ENCODE results near the gene LBHD1.
A peak's percentile ranks its signal among the peaks of the same experiment; 100 is the strongest.

Gene LBHD1

GRCh38 chr11:62671608-62672389 is at the start of gene LBHD1, which contains the start of gene UQCC3:
LBHD1 (minus strand) TSS chr11:62672267; CDS start chr11:62670031, 2,236 bp downstream.
UQCC3 (plus strand) TSS chr11:62671673; CDS start chr11:62671746, 73 bp downstream.
- Mint-ChIP-seq H3K27me3 (no peaks in the 10 kb centered on the region), H3K4me3 (peak within 1 kb of the TSS; percentile 100), H3K36me3 (peaks cover 5% of the 10 kb centered on the region), H3K4me1 (ENCODE audit: low read depth) (peaks cover 55% of the 10 kb centered on the region), H3K27ac (peak within 1 kb of the TSS; percentile 98), H3K9me3 (ENCODE audit: low read depth) (no peaks in the 10 kb centered on the region)

DNA sequence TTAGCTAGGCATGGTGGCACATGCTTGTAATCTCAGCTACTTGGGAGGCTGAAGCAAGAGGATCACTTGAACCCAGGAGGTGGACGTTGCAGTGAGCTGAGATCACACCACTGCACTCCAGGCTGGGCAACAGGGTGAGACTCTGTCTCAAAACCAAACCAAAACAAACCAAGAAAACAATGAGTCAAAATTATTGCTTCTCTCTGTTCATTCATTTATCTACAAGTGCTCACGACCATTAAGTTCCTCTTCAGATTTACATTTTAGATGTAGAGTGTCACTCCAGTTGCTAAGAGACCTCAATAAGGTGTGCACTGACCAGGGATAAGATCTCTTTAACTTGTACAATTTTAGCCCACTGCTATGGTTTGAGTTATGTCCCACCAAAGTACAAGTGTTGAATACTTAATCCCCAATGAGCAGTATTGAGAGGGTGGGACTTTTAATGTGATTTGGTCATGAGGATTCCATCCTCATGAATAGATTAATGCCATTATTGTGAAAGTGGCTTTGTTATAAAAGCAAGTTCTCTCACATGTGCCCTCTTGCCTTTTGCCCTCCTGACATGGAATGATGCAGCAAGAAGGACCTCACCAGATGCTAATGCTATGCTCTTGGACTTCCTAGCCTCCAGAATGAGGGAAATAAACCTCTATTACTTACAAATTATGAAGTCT is 47.4 kb upstream of the LBHD1 start:
- peaks cover 58% of the 10 kb centered on the region for H3K4me1 Mint-ChIP-seq (ENCODE audit: low read depth)
- no peaks in the 10 kb centered on the region for H3K9me3 Mint-ChIP-seq (ENCODE audit: low read depth)
- H3K27ac Mint-ChIP-seq: peak overlapping the region; percentile 78
- H3K36me3 Mint-ChIP-seq: peaks cover 24% of the 10 kb centered on the region
- no peaks in the 10 kb centered on the region for H3K27me3 Mint-ChIP-seq
- H3K4me3 Mint-ChIP-seq: no peak overlapping the region

- Mint-ChIP-seq H3K4me1 (ENCODE audit: low read depth) (peaks cover 55% of the 10 kb centered on the region), H3K27me3 (no peaks in the 10 kb centered on the region), H3K27ac (peak overlapping the region; percentile 64), H3K36me3 (peaks cover 22% of the 10 kb centered on the region), H3K4me3 (no peak overlapping the region), H3K9me3 (ENCODE audit: low read depth) (no peaks in the 10 kb centered on the region)
Observed at GRCh38 chr11:62716816-62717215, 44.7 kb upstream of the LBHD1 start.

- Mint-ChIP-seq H3K27me3 (no peaks in the 10 kb centered on the region), H3K27ac (peak overlapping the region; percentile 75), H3K9me3 (ENCODE audit: low read depth) (no peaks in the 10 kb centered on the region), H3K4me1 (ENCODE audit: low read depth) (peaks cover 51% of the 10 kb centered on the region), H3K4me3 (no peak overlapping the region), H3K36me3 (peaks cover 22% of the 10 kb centered on the region)
Observed at GRCh38 chr11:62716206-62716605, 44.1 kb upstream of the LBHD1 start.

DNA sequence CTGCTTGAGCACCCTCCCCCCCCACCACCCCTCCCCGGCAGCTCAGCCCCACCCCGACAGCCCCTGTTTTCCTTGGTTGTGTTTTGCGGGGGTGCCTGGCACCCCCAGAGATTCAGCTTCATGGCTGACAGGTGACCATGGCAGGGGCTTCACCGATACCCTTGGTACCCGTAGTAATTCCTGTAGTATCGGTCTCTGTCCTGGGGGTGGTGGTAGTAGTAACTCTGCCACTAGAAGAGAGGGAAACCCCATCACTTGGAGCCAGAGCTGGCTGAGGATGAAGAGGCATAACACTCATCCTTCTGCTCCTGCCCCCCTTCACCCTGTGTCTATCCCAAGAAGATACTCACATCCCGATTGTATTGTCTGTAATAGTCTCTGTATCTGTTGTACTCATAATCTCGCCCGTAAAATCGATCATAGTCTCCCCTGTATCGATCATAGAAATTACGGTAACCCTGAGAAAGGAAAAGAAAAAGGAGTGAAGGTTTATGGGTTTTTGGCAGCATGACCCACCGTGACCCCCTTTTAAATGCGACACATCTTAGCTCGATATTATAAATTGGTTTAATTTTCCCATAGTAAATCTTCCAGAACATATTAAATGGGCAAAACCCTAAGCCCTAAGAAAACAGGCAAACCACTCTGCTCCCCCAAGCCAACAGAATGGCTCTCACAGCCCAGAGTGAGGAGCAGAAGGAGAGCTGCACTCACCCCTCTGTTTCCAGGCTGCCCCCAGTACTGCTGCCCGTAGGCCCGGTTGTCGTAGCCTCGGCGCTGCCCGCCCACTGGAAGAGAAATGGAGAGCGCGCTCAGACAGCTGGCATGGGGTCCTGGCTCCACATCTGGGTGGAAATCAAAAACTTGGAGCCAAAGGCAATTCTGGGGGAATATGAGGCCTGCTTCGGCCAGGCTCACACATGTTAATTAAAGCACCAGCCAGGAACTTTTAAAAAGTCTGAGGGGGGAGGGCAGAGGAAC is 43.4 kb upstream of the LBHD1 start:
- no peaks in the 10 kb centered on the region for H3K9me3 Mint-ChIP-seq (ENCODE audit: low read depth)
- no peaks in the 10 kb centered on the region for H3K27me3 Mint-ChIP-seq
- H3K27ac Mint-ChIP-seq: peak overlapping the region; percentile 75
- H3K36me3 Mint-ChIP-seq: peaks cover 25% of the 10 kb centered on the region
- no peak overlapping the region for H3K4me3 Mint-ChIP-seq
- H3K4me1 Mint-ChIP-seq (ENCODE audit: low read depth): peaks cover 49% of the 10 kb centered on the region

DNA sequence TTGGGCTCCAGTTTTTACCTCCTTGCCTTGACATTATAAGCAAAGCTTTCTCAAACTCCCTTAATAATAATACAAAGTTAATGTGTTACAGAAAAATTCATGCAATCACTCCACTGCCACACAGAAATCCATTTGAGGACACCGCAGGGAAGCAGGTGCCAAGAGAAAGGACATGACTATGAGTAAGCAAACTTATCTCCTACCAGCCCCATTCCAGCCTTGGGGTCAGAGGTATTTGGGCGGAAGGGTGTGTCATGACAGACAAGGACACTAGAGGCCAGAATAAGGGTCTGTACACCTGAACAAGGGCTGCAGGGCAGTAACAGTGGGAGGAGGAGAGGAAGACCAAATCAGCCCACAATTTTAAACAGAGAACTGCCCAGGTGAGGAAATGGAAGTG is 41.3 kb upstream of the LBHD1 start:
- no peak overlapping the region for H3K4me3 Mint-ChIP-seq
- peak overlapping the region; percentile 88 for H3K27ac Mint-ChIP-seq
- peaks cover 21% of the 10 kb centered on the region for H3K36me3 Mint-ChIP-seq
- no peaks in the 10 kb centered on the region for H3K27me3 Mint-ChIP-seq
- peaks cover 55% of the 10 kb centered on the region for H3K4me1 Mint-ChIP-seq (ENCODE audit: low read depth)
- no peaks in the 10 kb centered on the region for H3K9me3 Mint-ChIP-seq (ENCODE audit: low read depth)

GRCh38 chr11:62712861-62713260 is 40.8 kb upstream of the LBHD1 start:
- Mint-ChIP-seq H3K27ac (peak overlapping the region; percentile 88), H3K36me3 (peaks cover 17% of the 10 kb centered on the region), H3K4me3 (no peak overlapping the region), H3K9me3 (ENCODE audit: low read depth) (no peaks in the 10 kb centered on the region), H3K4me1 (ENCODE audit: low read depth) (peaks cover 56% of the 10 kb centered on the region), H3K27me3 (no peaks in the 10 kb centered on the region)

GRCh38 chr11:62712276-62712812 is 40.3 kb upstream of the LBHD1 start:
- peak overlapping the region; percentile 88 for H3K27ac Mint-ChIP-seq
- H3K4me1 Mint-ChIP-seq (ENCODE audit: low read depth): peaks cover 56% of the 10 kb centered on the region
- H3K9me3 Mint-ChIP-seq (ENCODE audit: low read depth): no peaks in the 10 kb centered on the region
- H3K36me3 Mint-ChIP-seq: peaks cover 17% of the 10 kb centered on the region
- H3K27me3 Mint-ChIP-seq: no peaks in the 10 kb centered on the region
- H3K4me3 Mint-ChIP-seq: peak overlapping the region; percentile 42

DNA sequence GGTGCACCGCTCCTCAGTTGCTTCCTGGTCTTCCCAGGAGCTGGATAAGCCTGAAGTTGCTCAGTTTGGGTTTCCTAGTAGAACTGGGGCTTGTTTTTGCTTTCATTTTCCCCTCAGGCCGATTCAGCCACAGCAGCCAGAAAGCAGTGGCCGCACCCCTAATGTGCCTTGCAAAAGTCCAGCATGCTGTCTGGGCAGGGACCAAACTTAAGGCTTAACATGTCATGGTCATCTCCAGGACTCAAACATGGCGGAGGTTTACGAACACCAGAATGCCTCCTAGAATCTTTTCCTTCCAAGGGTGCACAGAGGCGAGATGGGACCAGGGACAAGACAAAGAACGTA is 37.9 kb upstream of the LBHD1 start:
- H3K4me3 Mint-ChIP-seq: peak overlapping the region; percentile 91
- peaks cover 12% of the 10 kb centered on the region for H3K36me3 Mint-ChIP-seq
- H3K4me1 Mint-ChIP-seq (ENCODE audit: low read depth): peaks cover 65% of the 10 kb centered on the region
- peak overlapping the region; percentile 97 for H3K27ac Mint-ChIP-seq
- H3K9me3 Mint-ChIP-seq (ENCODE audit: low read depth): no peaks in the 10 kb centered on the region
- no peaks in the 10 kb centered on the region for H3K27me3 Mint-ChIP-seq

DNA sequence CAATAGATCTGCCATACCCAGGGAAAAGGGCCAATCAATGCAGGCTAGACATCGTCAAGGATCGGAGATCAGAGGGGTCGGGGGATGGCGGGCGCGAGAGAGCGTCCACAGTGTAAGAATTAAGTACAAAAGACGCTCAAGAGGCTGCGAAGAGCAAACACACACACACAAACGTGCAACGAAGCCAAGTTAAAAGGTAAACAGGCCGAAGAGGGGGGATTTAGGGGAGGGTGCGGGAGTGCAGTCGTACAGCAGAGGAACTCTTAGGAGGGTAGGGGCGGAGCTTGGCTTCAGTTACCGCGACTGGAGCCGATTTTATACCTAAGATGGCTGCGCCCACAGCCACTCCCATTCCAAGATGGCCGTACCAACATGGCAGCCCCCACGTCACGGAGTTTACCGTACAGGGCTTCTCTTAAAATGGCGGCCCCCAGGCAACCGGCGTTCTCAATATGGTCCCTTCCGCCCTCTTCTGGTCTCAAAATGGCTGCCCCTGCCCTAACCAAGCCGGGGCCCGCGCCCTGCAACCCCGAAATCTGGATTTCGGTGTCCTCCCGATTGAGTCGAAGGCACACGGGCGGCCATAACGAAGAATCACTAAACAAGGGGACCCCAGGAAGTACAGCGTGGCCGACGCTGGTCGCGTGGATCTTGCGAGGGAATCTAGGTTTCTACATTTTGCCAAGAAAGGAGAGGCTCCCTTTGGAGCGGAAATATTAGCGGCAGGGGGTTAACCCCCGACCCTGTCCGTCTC is 37.4 kb upstream of the LBHD1 start:
- H3K27me3 Mint-ChIP-seq: no peaks in the 10 kb centered on the region
- H3K4me3 Mint-ChIP-seq: peak overlapping the region; percentile 91
- H3K4me1 Mint-ChIP-seq (ENCODE audit: low read depth): peaks cover 63% of the 10 kb centered on the region

GRCh38 chr11:62708793-62709192 is 36.7 kb upstream of the LBHD1 start:
- Mint-ChIP-seq H3K27me3 (no peaks in the 10 kb centered on the region), H3K4me1 (ENCODE audit: low read depth) (peaks cover 58% of the 10 kb centered on the region), H3K4me3 (peak overlapping the region; percentile 91), H3K36me3 (peaks cover 9% of the 10 kb centered on the region), H3K27ac (peak overlapping the region; percentile 97), H3K9me3 (ENCODE audit: low read depth) (no peaks in the 10 kb centered on the region)

More for the DNA sequence above, 37.4 kb upstream of the LBHD1 start:
- Mint-ChIP-seq H3K9me3 (ENCODE audit: low read depth) (no peaks in the 10 kb centered on the region), H3K36me3 (peaks cover 11% of the 10 kb centered on the region), H3K27ac (peak overlapping the region; percentile 97)

- H3K4me3 Mint-ChIP-seq: peak overlapping the region; percentile 91
- no peaks in the 10 kb centered on the region for H3K27me3 Mint-ChIP-seq
- peak overlapping the region; percentile 97 for H3K27ac Mint-ChIP-seq
- no peaks in the 10 kb centered on the region for H3K9me3 Mint-ChIP-seq (ENCODE audit: low read depth)
- H3K4me1 Mint-ChIP-seq (ENCODE audit: low read depth): peaks cover 55% of the 10 kb centered on the region
- peaks cover 9% of the 10 kb centered on the region for H3K36me3 Mint-ChIP-seq
Observed at GRCh38 chr11:62708392-62708791, 36.3 kb upstream of the LBHD1 start.

DNA sequence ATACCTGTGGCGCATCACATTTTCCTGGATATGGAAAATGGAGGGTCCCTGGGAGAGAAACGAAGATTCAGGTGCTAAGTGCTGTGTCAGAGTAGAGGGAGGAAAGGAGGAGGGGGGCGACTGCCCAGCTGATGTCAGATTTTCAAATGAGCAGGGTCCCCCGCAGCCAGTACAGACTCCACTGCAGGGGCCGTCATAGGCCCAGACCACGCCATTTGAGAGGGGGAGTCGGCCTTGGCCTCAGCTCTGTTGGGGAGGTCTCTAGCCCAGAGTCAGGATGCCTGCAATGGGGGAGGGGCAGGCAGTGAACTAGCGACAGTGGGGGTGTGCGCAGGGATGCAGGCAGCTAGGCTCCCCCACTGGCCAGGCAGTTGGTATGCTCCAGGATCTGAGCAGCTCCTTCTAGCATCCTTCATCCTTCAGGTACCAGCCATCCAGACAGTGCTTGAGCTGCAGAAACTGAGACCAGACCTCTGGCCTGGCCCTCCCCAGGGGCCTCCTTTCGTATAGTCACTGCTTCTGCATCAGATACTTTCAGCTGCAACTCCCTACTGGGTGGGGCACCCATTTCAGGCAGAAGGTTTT is 35.3 kb upstream of the LBHD1 start, which contains the start of the genes BSCL2 and GNG3:
Gene BSCL2, minus strand, starts transcription at position 148 of the 585 bp plus-strand sequence. CDS start 229 bp downstream, outside the sequence.
Gene GNG3, plus strand, starts transcription at position 400 of the 585 bp plus-strand sequence. CDS start 620 bp downstream, outside the sequence.
- Mint-ChIP-seq H3K27me3 (no peaks in the 10 kb centered on the region), H3K4me3 (peak within 1 kb of the TSS; percentile 91), H3K4me1 (ENCODE audit: low read depth) (peaks cover 45% of the 10 kb centered on the region), H3K9me3 (ENCODE audit: low read depth) (no peaks in the 10 kb centered on the region), H3K36me3 (peaks cover 9% of the 10 kb centered on the region), H3K27ac (peak within 1 kb of the TSS; percentile 97)

Measured in activated naive CD8-positive, alpha-beta T cell (primary cell).